ENCODE measurements around the gene DAZL.

The DAZL gene

GRCh38 chr3:16538507-16538906, 66.7 kb downstream of the DAZL start:
- DNase-seq: no peak

GRCh38 chr3:16536996-16537395, 68.2 kb downstream of the DAZL start:
- no peak for DNase-seq

Data from NCI-H2171 treated with DMSO at 0.1 percent for 48 hours (cell line).